Measurements from ENCODE around the gene C6orf163.

GRCh38 chr6:87330961-87331360 is 13.7 kb upstream of the C6orf163 start:
- TF ChIP-seq CTCF (IDR thresholded peaks at IDR 0.05) (no peak), POLR2A (IDR thresholded peaks at IDR 0.05) (no peak), POLR2AphosphoS5 (IDR thresholded peaks at IDR 0.05) (no peak)
